K562 treated with DMSO at 1 percent for 24 hours (cell line): ENCODE results near the gene DOCK2. TPM values are rescaled to one million over a fixed set of nuclear protein-coding genes. Genes with fewer than 3 reads are reported as not detected.

ENCODE experiments used
- total RNA-seq: library from RNA; unstranded; fragments of 300-600 nt; gene quantifications from 2 replicates; pipeline ENCODE4 v1.2.3, GENCODE V29; 2022; ENCODE audit warnings: low read depth; ENCODE audit not compliant: insufficient read depth

DOCK2 gene
- 35.8 and 36.3 TPM in 2 replicates for total RNA-seq

GRCh38 chr5:169637085-169637548 is at the start of gene DOCK2:
TSS of gene DOCK2 (plus strand) at chr5:169637275. CDS start at chr5:169637327, 52 bp downstream.

GRCh38 chr5:169980418-169981053 is 343.5 kb downstream of the DOCK2 start, which contains the start of gene INSYN2B:
TSS of gene INSYN2B (minus strand) at chr5:169980495. CDS start at chr5:169883898, 96,597 bp downstream.

GRCh38 chr5:170105642-170106611 is 468.9 kb downstream of the DOCK2 start, which contains the start of gene FOXI1:
TSS of gene FOXI1 (plus strand) at chr5:170105897. CDS start at chr5:170105958, 61 bp downstream.

Other genes with a start within 250 kb of the DOCK2 start
- 32.2 and 34.6 TPM in 2 replicates for gene SPDL1, start 53.5 kb upstream of the DOCK2 start, total RNA-seq